Stimulated activated naive B cell treated with anti-CD40 and anti-IgM and Interleukin-4, amounts not matched to agents 10 μg/mL and 1 μg/mL and 100 μg/mL, for 72 hours (primary cell): ENCODE measurements around the gene DHX57.
"Not testable (repeated sequence)": the region's sequence is repeated elsewhere in the genome, so short reads cannot be mapped to it uniquely, and the experiment has no call there.

Source experiments
- ATAC-seq, 2 donors: fragments of 150-1000 bp; cut with Tn5 transposase; replicated peaks; 2 replicates each; pipeline ENCODE4 v1.10.0; 2021; ENCODE audit warnings: moderate library complexity in 1 of 2
- DNase-seq: peaks from one replicate; pipeline ENCODE4 v3.0.0; 2021
- H3K27ac Mint-ChIP-seq: one replicate; pipeline ENCODE4 v1.8.0; 2022; ENCODE audit warnings: mild to moderate bottlenecking, mixed read lengths
- H3K27me3 Mint-ChIP-seq, 2 donors: one replicate each; pipeline ENCODE4 v1.8.0; 2022; ENCODE audit warnings: mixed read lengths in 2 of 2
- H3K36me3 Mint-ChIP-seq, 2 donors: one replicate each; pipeline ENCODE4 v1.8.0; 2022; ENCODE audit warnings: mixed read lengths in 2 of 2, mild to moderate bottlenecking in 1 of 2
- H3K4me1 Mint-ChIP-seq, 2 donors: one replicate each; pipeline ENCODE4 v1.8.0; 2022; ENCODE audit warnings: mixed read lengths in 2 of 2, mild to moderate bottlenecking in 1 of 2
- H3K4me3 Mint-ChIP-seq, 2 donors: one replicate each; pipeline ENCODE4 v1.8.0; 2022; ENCODE audit warnings: mild to moderate bottlenecking in 2 of 2, mixed read lengths in 2 of 2, moderate library complexity in 1 of 2
- H3K9me3 Mint-ChIP-seq, 2 donors: one replicate each; pipeline ENCODE4 v1.8.0; 2022; ENCODE audit warnings: mixed read lengths in 2 of 2, mild to moderate bottlenecking in 1 of 2

The DHX57 gene

DNA sequence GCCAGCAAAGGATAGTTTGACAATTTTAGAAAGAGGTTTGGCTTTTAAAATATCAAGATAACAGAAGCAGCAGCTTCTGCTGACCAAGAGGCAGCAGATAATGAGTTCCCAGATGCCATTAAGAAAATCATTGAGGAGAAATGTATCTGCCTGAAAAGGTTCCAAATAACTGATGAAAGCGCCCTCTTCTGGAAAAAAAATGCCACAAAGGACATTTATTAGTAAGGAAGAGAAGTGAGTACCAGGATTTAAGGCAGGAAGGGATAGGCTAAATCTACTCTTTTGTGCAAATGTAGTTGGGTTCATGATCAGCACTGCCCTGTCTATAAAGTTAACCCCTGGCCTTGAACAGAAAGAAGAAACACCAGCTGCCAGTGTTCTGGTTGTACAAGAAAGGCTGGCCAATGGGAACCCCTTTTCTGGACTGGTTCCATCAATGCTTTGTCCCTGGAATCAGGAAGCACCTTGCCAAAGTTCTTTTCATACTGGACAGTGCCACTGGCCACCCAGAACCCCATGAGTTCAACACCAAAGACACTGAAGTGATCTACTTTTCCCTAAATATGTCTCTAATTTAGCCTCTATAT lies 40.6 kb downstream of the DHX57 start:
- no peaks in the 10 kb centered on the region for H3K27me3 Mint-ChIP-seq
- DNase-seq = no peak

GRCh38 chr2:38830526-38831159 lies 45.1 kb downstream of the DHX57 start:
- no peak overlapping the region for H3K27ac Mint-ChIP-seq
- no peak for ATAC-seq
- H3K27me3 Mint-ChIP-seq = no peaks in the 10 kb centered on the region
- H3K4me1 Mint-ChIP-seq = peaks cover 12 to 19% of the 10 kb centered on the region in 2 donors
- no peak overlapping the region for H3K4me3 Mint-ChIP-seq
- DNase-seq = no peak
- H3K36me3 Mint-ChIP-seq = peaks cover 21 to 32% of the 10 kb centered on the region in 2 donors
- H3K9me3 Mint-ChIP-seq = no peaks in the 10 kb centered on the region

More for the DNA sequence above, 40.6 kb downstream of the DHX57 start:
- no peak overlapping the region for H3K4me3 Mint-ChIP-seq
- no peak overlapping the region for H3K27ac Mint-ChIP-seq
- peaks cover 14 to 43% of the 10 kb centered on the region in 2 donors for H3K4me1 Mint-ChIP-seq
- no peak for ATAC-seq
- peaks cover 17 to 26% of the 10 kb centered on the region in 2 donors for H3K36me3 Mint-ChIP-seq
- H3K9me3 Mint-ChIP-seq = no peaks in the 10 kb centered on the region

DNA sequence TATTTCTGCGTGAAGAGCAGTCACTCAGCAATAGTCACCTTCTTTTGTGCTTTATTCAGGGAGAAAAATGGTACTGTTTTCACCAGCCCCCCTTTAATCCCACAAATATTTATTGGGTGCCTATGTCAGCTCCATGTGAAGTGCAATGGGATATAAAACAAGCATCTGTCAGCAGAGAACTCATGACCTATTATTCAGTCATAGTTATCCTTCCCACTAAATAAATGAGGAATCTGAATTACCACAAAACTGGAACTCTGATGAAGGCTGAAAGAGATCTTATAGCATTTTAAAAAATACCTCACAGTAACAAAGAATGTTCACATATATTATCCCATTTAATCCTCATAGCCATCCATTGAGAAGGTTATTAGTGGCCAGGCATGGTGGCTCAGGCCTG lies 45.8 kb downstream of the DHX57 start:
- Mint-ChIP-seq H3K9me3 (no peaks in the 10 kb centered on the region), H3K4me3 (no peak overlapping the region), H3K36me3 (peaks cover 24 to 35% of the 10 kb centered on the region in 2 donors), H3K27me3 (no peaks in the 10 kb centered on the region), H3K27ac (no peak overlapping the region), H3K4me1 (peaks cover 8 to 12% of the 10 kb centered on the region in 2 donors)
- DNase-seq (no peak), ATAC-seq (no peak)

DNA sequence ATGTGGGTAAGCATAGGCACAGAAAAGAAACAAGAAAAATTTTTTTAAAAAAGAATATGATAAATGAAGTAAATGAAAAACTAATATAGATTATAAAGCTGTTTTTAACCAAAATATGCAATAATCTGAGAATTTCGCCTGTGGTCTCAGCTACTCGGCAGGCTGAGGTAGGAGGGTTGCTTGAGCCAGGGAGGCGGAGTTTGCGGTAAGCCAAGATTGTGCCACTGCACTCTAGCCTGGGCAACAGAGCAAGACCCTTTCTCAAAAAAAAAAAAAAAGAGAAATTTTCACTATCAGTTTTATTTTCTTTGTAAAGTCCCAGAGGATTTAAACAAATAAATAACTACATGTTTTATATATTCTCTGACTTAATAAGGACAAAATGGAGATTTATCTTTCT lies 47.3 kb downstream of the DHX57 start:
- H3K36me3 Mint-ChIP-seq = peaks cover 27 to 32% of the 10 kb centered on the region in 2 donors
- no peak for DNase-seq
- no peak overlapping the region for H3K27ac Mint-ChIP-seq
- H3K9me3 Mint-ChIP-seq = peaks cover 0 to 1% of the 10 kb centered on the region in 2 donors
- ATAC-seq = no peak
- no peaks in the 10 kb centered on the region for H3K27me3 Mint-ChIP-seq
- H3K4me1 Mint-ChIP-seq = peaks cover 4 to 6% of the 10 kb centered on the region in 2 donors
- H3K4me3 Mint-ChIP-seq = no peak overlapping the region

DNA sequence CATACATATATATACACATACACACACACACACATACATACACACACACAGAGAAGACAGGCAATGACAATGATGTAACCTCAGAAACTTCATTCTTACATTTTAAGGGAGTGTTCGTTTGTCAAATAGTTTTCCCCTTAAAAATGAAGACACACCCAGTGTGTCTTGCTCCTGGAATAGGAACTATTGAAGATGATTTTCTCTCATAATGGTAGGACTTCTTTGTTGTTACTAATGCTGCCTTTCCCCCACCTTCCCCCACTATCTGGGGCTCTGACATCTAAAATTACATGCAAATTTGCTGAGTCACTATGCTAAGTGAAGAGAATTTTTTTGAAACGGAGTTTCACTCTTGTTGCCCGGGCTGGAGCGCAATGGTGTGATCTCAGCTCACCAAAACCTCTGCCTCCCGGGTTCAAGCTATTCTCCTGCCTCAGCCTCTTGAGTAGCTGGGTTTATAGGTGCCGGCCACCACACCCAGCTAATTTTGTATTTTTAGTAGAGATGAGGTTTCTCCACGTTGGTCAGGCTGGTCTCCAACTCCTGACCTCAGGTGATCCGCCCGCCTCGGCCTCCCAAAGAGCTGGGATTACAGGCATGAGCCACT lies 48.1 kb downstream of the DHX57 start:
- H3K4me3 Mint-ChIP-seq, H3K27me3 Mint-ChIP-seq, ATAC-seq, DNase-seq, H3K9me3 Mint-ChIP-seq, H3K4me1 Mint-ChIP-seq: not testable (repeated sequence)
- peaks cover 27 to 34% of the 10 kb centered on the region in 2 donors for H3K36me3 Mint-ChIP-seq
- peak overlapping the region; percentile 10 for H3K27ac Mint-ChIP-seq

DNA sequence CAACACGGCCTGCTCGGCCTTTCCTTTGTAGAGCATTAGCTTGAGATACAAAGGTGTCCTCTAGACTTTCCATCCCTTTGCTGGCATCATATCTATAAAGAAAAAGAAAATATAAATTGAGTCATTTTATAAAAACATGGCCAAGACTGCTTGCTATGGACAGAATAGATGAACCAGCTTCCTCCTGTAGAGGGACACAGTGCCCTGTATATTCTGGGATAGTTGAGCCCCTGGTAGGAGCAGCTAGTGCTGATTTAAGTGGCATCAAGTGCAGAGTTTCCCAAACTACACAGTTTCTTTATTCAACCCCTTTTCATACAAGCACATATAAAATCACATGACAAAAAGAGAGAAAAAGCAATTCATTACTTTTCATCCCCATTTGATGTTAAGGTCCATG lies 49.8 kb downstream of the DHX57 start:
- Mint-ChIP-seq H3K27me3 (no peaks in the 10 kb centered on the region), H3K4me1 (peaks cover 4 to 6% of the 10 kb centered on the region in 2 donors), H3K27ac (no peak overlapping the region), H3K4me3 (no peak overlapping the region), H3K36me3 (peaks cover 31 to 45% of the 10 kb centered on the region in 2 donors), H3K9me3 (peaks cover 0 to 1% of the 10 kb centered on the region in 2 donors)
- ATAC-seq = no peak
- DNase-seq = no peak

GRCh38 chr2:38824906-38825305 lies 50.8 kb downstream of the DHX57 start:
- Mint-ChIP-seq H3K4me3 (no peak overlapping the region), H3K9me3 (peaks cover 0 to 1% of the 10 kb centered on the region in 2 donors), H3K4me1 (peaks cover 4 to 6% of the 10 kb centered on the region in 2 donors), H3K27me3 (no peaks in the 10 kb centered on the region), H3K36me3 (peaks cover 33 to 51% of the 10 kb centered on the region in 2 donors), H3K27ac (no peak overlapping the region)
- ATAC-seq = no peak
- no peak for DNase-seq

- no peak for ATAC-seq
- no peak overlapping the region for H3K27ac Mint-ChIP-seq
- no peak for DNase-seq
- peaks cover 4 to 6% of the 10 kb centered on the region in 2 donors for H3K4me1 Mint-ChIP-seq
- no peak overlapping the region for H3K4me3 Mint-ChIP-seq
- no peaks in the 10 kb centered on the region for H3K27me3 Mint-ChIP-seq
- peaks cover 39 to 64% of the 10 kb centered on the region in 2 donors for H3K36me3 Mint-ChIP-seq
- peaks cover 0 to 1% of the 10 kb centered on the region in 2 donors for H3K9me3 Mint-ChIP-seq
Observed at GRCh38 chr2:38823386-38823785, 52.3 kb downstream of the DHX57 start.

DNA sequence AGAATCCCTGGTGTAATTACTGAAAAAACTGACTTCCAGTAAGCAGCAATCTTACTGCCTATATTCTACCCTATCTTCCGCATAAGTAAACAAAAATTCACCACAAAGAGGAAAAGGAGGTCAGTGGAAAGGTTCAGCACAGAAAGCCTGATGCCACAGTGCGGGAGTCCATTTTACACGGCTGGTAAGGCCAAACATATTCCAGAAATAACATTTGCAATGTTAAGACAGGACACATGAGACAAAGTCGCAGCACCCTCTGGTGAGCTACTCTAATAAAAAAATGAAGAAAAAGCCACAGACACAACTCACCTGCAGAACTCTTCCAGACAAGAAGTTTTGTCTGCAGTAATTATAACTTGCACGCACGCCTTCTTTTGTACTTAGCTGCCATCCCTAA lies 57.2 kb downstream of the DHX57 start:
- Mint-ChIP-seq H3K36me3 (peaks cover 42 to 60% of the 10 kb centered on the region in 2 donors), H3K4me3 (no peak overlapping the region), H3K27me3 (no peaks in the 10 kb centered on the region), H3K27ac (no peak overlapping the region), H3K4me1 (no peaks in the 10 kb centered on the region), H3K9me3 (no peaks in the 10 kb centered on the region)
- no peak for ATAC-seq
- DNase-seq = no peak

DNA sequence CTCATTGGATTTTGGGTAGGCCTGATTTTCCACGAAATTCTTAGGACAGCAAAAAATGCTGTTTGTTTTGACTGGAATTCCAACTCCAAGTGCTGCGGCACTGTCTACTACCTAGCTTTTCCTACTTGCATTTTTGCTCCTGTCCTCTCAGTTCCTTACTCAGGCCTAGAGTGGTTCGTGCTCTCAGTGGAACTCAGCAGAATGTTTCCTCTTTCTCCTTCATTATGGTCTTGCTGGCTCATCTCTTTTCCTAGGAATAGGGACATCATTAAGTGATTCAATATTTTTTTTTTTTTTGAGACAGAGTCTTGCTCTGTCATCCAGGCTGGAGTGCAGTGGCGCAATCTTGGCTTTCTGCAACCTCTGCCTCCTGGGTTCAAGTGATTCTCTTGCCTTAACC lies 59.8 kb downstream of the DHX57 start:
- ATAC-seq = no peak
- peaks cover 34 to 54% of the 10 kb centered on the region in 2 donors for H3K36me3 Mint-ChIP-seq
- no peaks in the 10 kb centered on the region for H3K9me3 Mint-ChIP-seq
- no peak overlapping the region for H3K4me3 Mint-ChIP-seq
- DNase-seq = no peak
- H3K27me3 Mint-ChIP-seq = no peaks in the 10 kb centered on the region
- no peak overlapping the region for H3K27ac Mint-ChIP-seq
- no peaks in the 10 kb centered on the region for H3K4me1 Mint-ChIP-seq

DNA sequence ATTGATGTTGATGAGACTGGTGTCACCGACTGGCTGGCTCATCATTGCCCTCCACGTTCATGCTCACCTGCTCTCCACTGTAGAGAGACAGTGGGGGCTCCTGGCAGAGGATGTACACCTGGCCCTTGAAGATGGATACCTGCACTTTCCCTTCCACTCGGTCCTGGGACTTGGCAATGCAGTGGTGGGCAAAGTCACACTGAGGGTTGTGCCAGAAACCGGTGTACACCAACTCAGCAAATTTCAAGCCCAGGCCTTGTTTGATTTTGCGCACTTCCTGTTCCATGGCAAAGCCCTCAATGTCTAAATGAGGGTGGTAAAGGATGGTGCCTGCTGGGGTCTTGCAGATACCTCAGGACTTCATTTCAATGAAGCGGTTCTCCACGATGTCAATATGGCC lies 65.2 kb downstream of the DHX57 start:
- no peak for DNase-seq
- Mint-ChIP-seq H3K4me1 (no peaks in the 10 kb centered on the region), H3K36me3 (peaks cover 23 to 24% of the 10 kb centered on the region in 2 donors), H3K27me3 (no peaks in the 10 kb centered on the region), H3K9me3 (no peaks in the 10 kb centered on the region), H3K4me3 (no peak overlapping the region), H3K27ac (no peak overlapping the region)
- no peak for ATAC-seq

- no peak for ATAC-seq
- DNase-seq = no peak
- Mint-ChIP-seq H3K27me3 (no peaks in the 10 kb centered on the region), H3K9me3 (no peaks in the 10 kb centered on the region), H3K27ac (no peak overlapping the region), H3K36me3 (peaks cover 21 to 22% of the 10 kb centered on the region in 2 donors), H3K4me1 (no peaks in the 10 kb centered on the region), H3K4me3 (no peak overlapping the region)
Observed at GRCh38 chr2:38808677-38809076, 67.1 kb downstream of the DHX57 start.

DNA sequence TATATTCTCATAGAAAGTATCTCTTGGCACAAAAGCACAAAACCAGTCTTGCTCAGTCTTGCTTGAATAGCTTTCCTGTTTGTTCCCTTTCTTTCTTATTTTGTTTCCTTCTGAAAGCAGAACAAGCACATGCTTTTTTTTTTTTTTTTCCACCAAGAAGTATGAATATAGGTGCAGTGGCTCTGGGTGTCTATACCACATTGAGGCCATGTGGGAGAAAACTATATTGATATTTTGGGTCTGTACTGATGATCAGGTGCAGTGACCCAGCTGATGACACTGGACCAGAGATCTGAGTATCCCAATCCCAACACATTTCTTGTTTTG lies 69.0 kb downstream of the DHX57 start:
- H3K4me3 Mint-ChIP-seq = peak overlapping the region in 1 of 2 donors; percentile 12
- peaks cover 31 to 32% of the 10 kb centered on the region in 2 donors for H3K36me3 Mint-ChIP-seq
- DNase-seq (no peak), ATAC-seq (peak; percentile 79 to 83)
- H3K27ac Mint-ChIP-seq = peak overlapping the region; percentile 25
- no peaks in the 10 kb centered on the region for H3K9me3 Mint-ChIP-seq
- H3K4me1 Mint-ChIP-seq = no peaks in the 10 kb centered on the region
- H3K27me3 Mint-ChIP-seq = no peaks in the 10 kb centered on the region

GRCh38 chr2:38806015-38806732 lies 69.6 kb downstream of the DHX57 start:
- Mint-ChIP-seq H3K9me3 (no peaks in the 10 kb centered on the region), H3K27ac (no peak overlapping the region), H3K4me3 (no peak overlapping the region), H3K27me3 (no peaks in the 10 kb centered on the region), H3K4me1 (no peaks in the 10 kb centered on the region), H3K36me3 (peaks cover 27 to 28% of the 10 kb centered on the region in 2 donors)
- ATAC-seq (peak; percentile 86 to 87), DNase-seq (no peak)
